Measurements from ENCODE around the gene INSIG1. TPM values are rescaled to one million over a fixed set of nuclear protein-coding genes. Genes with fewer than 3 reads are reported as not detected.

The INSIG1 gene
- total and polyA plus RNA-seq, 4 donors: 54.2 to 264 (median 119) TPM

DNA sequence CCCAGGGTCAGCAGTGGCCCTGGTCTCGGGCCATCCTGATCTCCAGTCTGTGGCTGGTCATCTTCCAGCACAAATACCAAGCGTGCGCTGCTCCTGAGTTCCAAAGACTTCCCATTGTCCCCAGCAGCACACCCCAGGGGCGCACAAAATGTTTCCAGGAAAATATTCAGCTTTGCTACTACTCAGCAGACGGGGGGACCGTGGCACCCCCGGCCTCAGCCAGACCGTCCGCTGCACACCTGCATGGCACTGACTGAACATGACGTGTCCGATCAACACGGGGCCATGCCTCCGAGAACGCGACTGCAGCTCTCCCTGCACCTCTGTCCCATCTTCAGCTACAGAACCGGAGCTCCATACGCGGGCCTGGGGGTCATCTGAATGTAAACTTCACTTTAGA, 9.6 kb upstream of the INSIG1 start:
- TF ChIP-seq, protein P1, sequence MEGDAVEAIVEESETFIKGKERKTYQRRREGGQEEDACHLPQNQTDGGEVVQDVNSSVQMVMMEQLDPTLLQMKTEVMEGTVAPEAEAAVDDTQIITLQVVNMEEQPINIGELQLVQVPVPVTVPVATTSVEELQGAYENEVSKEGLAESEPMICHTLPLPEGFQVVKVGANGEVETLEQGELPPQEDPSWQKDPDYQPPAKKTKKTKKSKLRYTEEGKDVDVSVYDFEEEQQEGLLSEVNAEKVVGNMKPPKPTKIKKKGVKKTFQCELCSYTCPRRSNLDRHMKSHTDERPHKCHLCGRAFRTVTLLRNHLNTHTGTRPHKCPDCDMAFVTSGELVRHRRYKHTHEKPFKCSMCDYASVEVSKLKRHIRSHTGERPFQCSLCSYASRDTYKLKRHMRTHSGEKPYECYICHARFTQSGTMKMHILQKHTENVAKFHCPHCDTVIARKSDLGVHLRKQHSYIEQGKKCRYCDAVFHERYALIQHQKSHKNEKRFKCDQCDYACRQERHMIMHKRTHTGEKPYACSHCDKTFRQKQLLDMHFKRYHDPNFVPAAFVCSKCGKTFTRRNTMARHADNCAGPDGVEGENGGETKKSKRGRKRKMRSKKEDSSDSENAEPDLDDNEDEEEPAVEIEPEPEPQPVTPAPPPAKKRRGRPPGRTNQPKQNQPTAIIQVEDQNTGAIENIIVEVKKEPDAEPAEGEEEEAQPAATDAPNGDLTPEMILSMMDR (IDR thresholded peaks at IDR 0.05; ENCODE audit: control extremely low read depth, extremely low read depth): no peak
- 97 to 98% methylated on average over 18 of the region's 18 CpGs for WGBS, 2 donors
- DNase-seq (no peak), ATAC-seq (ENCODE audit: insufficient read depth, low FRiP score) (no peak)
- no peak overlapping the region for H3K9ac ChIP-seq (ENCODE audit: insufficient read depth in 1 of 2, low read length in 2 of 2)
- no peak overlapping the region for H3K27ac ChIP-seq (ENCODE audit: low read depth in 1 of 2, low read length in 1 of 2)
- H3K36me3 ChIP-seq (ENCODE audit: control insufficient read depth in 4 of 4, insufficient read depth in 4 of 4, low read length in 4 of 4): no peaks in the 10 kb centered on the region
- peaks cover 0 to 9% (median 0%) of the 10 kb centered on the region in 5 donors for H3K4me1 ChIP-seq (ENCODE audit: control insufficient read depth in 5 of 5, insufficient read depth in 5 of 5, low read length in 5 of 5)
- H3K9me3 ChIP-seq (ENCODE audit: control insufficient read depth in 4 of 4, insufficient read depth in 3 of 4, low read length in 3 of 4): peaks cover 0 to 3% (median 0%) of the 10 kb centered on the region in 4 donors
- no peaks in the 10 kb centered on the region for H3K27me3 ChIP-seq (ENCODE audit: control insufficient read depth in 3 of 3, insufficient read depth in 3 of 3, low read length in 2 of 3)
- no peak overlapping the region for H3K4me3 ChIP-seq

GRCh38 chr7:155289107-155289506, 8.6 kb upstream of the INSIG1 start:
- Histone ChIP-seq H3K4me3 (no peak overlapping the region), H3K4me1 (ENCODE audit: control insufficient read depth in 5 of 5, insufficient read depth in 5 of 5, low read length in 5 of 5) (peaks cover 0 to 9% (median 0%) of the 10 kb centered on the region in 5 donors), H3K36me3 (ENCODE audit: control insufficient read depth in 4 of 4, insufficient read depth in 4 of 4, low read length in 4 of 4) (no peaks in the 10 kb centered on the region), H3K27me3 (ENCODE audit: control insufficient read depth in 3 of 3, insufficient read depth in 3 of 3, low read length in 2 of 3) (no peaks in the 10 kb centered on the region), H3K27ac (ENCODE audit: low read depth in 1 of 2, low read length in 1 of 2) (no peak overlapping the region), H3K9ac (ENCODE audit: insufficient read depth in 1 of 2, low read length in 2 of 2) (no peak overlapping the region), H3K9me3 (ENCODE audit: control insufficient read depth in 4 of 4, insufficient read depth in 3 of 4, low read length in 3 of 4) (peaks cover 0 to 3% (median 0%) of the 10 kb centered on the region in 4 donors)
- TF ChIP-seq, protein P1 (IDR thresholded peaks at IDR 0.05; ENCODE audit: control extremely low read depth, extremely low read depth): no peak
- 81 to 91% methylated on average over 7 of the region's 7 CpGs for WGBS, 2 donors
- no peak for DNase-seq
- ATAC-seq (ENCODE audit: insufficient read depth, low FRiP score): no peak

DNA sequence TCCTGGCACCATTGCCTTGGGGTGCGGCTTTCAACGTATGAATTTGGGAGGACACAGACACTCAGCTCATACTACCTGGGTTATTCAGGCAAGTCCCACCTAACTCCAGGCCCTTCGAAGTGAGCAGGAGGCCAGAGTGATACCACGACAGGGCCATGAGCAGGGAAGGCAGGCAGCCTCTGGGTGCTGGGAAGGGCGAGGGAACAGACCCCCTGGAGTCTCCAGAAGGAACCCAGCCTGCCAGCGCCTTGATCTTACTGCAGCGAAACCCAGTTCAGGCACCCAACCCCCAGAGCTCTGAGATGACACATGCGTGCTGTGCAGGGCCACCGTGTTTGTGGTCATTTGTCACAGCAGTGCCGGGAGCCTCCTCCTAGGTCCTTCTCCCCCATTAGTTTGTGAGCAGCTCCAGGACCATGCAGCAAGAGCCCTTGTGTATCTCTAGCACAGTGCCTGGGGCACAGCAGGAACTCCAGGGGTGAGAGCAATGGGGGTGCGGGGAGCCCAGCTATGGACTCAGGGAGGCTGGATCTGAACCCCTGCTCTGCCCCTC, 7.7 kb upstream of the INSIG1 start:
- TF ChIP-seq, protein P1 (IDR thresholded peaks at IDR 0.05; ENCODE audit: control extremely low read depth, extremely low read depth): no peak
- 87 to 93% methylated on average over 11 of the region's 11 CpGs for WGBS, 2 donors
- DNase-seq (no peak), ATAC-seq (ENCODE audit: insufficient read depth, low FRiP score) (no peak)
- peaks cover 0 to 3% (median 0%) of the 10 kb centered on the region in 4 donors for H3K9me3 ChIP-seq (ENCODE audit: control insufficient read depth in 4 of 4, insufficient read depth in 3 of 4, low read length in 3 of 4)
- H3K4me1 ChIP-seq (ENCODE audit: control insufficient read depth in 5 of 5, insufficient read depth in 5 of 5, low read length in 5 of 5): peaks cover 0 to 6% (median 0%) of the 10 kb centered on the region in 5 donors
- no peak overlapping the region for H3K9ac ChIP-seq (ENCODE audit: insufficient read depth in 1 of 2, low read length in 2 of 2)
- no peak overlapping the region for H3K27ac ChIP-seq (ENCODE audit: low read depth in 1 of 2, low read length in 1 of 2)
- no peaks in the 10 kb centered on the region for H3K27me3 ChIP-seq (ENCODE audit: control insufficient read depth in 3 of 3, insufficient read depth in 3 of 3, low read length in 2 of 3)
- no peak overlapping the region for H3K4me3 ChIP-seq
- no peaks in the 10 kb centered on the region for H3K36me3 ChIP-seq (ENCODE audit: control insufficient read depth in 4 of 4, insufficient read depth in 4 of 4, low read length in 4 of 4)
